Superior temporal gyrus (tissue), 1 donor: ENCODE data around the gene TFCP2.
"Not testable (repeated sequence)": the region's sequence is repeated elsewhere in the genome, so short reads cannot be mapped to it uniquely, and the experiment has no call there.

Experiments used
- DNase-seq: peaks from one replicate; pipeline ENCODE4 v3.0.0-alpha.2; 2016; ENCODE audit errors: extremely low spot score

TFCP2 gene

DNA sequence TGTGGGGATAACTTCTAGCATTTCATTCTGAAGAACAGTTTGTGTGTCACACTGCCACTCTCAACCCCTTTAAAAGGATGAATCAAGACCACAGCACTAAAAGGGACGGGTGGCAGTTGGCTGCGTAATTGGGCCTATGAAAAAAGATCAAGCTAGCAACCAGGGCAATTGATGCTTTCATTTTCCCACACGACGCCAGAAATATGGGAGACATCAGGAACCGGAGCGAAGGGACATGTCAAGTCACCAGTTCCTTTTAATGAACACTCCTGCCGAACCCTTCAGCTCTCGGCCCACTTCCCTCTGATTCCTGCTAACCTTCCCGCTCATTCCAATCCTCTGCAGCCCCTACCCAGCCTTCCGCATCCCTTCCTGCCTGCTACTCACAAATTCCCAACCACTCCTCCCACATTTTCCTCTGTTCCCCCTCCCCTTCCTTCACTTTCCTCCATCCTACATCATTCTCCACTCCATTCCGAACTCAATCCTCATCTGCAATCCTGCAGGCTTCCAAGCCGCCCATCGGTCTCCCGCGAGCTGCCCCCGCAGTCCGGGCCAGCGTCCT, 90.3 kb downstream of the TFCP2 start:
- DNase-seq = peak; percentile 66

DNA sequence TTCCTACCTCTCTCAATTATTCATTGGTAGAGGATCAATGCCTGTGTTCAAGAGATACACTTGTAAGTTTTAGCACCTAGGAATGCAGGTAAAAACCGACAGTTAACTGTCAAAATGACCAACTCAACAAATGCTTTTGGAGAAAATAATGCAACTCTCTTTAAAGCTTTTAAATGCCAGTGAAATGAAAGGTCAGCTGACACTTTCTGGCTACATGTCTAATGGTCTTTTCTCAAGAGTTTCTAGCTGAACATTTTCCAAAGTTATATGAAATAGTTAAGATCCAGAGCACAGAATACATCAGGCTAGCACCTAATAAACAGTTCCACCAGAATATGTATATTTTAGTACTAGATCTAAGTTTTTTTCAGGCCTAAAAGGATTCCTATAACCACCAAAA, 91.5 kb downstream of the TFCP2 start:
- DNase-seq = no peak

DNA sequence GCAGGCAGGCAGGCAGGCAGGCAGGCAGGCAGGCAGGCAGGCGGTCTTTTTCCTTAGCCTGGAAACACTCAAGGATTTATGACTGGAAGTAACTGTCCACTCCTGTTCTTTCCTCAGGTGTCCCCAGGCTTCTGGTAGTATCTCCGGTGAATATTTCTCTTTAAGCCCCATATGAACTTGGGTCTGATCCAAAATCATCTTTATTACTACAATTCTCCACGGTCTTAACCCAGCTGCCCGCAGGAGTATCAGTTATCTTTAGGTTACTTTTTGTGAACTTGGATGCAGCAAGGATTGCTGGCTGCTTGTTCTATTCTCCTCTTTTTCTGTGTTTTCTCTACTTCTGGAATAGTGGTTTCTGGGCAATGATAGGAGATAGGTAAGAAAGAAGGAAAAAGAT, 92.8 kb downstream of the TFCP2 start:
- DNase-seq = no peak

DNA sequence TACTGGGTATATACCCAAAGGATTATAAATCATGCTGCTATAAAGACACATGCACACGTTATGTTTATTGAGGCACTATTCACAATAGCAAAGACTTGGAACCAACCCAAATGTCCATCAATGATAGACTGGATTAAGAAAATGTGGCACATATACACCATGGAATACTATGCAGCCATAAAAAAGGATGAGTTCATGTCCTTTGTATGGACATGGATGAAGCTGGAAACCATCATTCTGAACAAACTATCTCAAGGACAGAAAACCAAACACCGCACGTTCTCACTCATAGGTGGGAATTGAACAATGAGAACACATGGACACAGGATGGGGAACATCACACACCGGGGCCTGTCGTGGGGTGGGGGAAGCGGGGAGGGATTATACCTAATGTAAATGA, 94.1 kb downstream of the TFCP2 start:
- DNase-seq = not testable (repeated sequence)

DNA sequence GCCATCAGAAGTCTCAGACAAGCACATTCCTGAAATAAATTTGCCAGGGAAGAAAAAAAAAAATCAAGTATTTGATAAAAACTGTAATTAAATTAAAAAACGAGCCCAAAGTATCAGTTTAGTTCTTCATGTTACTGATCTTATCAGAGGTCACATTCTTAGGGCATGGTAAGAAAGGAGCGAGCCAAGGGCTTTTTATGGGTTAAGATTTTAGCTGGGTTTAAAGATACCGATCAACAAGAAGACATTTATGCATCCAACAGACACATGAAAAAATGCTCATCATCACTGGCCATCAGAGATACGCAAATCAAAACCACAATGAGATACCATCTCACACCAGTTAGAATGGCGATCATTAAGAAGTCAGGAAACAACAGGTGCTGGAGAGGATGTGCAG, 94.6 kb downstream of the TFCP2 start:
- DNase-seq = not testable (repeated sequence)

DNA sequence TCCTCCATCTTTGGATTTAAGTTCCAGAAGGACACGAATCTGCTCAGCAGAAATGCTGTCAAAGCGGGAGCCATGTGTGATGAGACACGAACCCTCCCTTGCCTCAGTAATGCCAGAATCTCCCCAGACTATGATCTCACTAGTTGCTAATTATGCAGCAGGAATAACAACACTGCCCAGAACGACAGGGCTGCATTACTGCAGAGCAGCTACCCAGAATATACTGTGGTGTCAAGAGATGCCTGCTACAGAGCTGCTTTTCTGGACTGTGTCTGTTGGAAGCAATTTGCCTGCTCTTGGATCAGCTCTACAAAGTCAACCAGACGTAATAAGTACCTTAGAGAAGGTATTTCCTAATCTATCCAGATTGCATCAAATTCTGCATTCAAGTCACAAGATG, 95.0 kb downstream of the TFCP2 start:
- peak; percentile 83 for DNase-seq

DNA sequence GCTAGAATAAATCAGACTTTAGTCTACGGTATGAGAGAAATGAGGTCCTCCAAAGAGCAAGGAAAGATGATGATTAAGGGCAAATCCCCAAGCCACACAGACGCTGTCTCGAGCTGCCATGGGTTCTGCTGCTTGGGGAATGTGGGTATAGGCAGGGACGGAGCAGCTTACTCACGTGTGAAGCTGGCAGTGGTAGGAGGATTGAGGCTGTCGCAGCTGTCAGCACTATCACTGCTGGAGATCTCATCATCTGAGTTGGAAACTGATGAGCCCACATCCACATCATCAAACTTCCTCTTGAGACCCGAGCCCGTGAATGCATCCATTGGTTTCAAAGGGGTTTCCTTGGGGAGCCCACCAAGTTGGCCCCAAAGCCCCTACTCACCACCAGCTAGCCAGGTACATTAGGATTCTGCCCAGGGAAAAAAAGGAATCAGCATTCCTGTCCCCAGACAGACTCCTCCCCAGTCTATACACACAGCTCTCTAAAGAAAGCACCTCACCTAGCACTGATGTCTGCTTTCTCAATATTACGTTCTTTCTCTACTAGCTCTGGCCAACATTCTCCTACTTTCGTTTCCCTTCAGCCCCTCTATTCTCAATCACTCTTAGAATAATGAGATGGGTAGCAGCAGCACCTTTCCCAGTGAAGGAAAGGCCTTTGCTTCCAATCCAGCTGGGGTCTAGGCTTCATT, 96.6 kb downstream of the TFCP2 start:
- DNase-seq = no peak

DNA sequence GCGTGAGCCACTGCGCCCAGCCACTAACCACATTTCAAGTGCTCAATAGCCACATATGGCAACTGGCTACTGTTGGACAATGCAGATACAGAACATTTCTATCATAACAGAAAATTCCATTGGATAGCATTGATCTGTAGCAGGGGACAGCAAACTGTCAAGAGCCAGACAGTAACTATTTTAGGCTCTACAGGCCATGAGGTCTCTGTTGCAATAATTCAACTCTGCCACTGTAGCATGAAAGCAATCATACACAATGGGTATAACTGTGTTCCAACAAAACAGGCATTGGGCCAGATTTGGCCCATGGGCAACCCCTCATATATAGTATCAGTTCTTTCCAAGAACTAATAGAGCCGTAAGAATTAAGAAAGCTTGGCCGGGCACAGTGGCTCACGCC, 97.5 kb downstream of the TFCP2 start:
- DNase-seq = no peak

DNA sequence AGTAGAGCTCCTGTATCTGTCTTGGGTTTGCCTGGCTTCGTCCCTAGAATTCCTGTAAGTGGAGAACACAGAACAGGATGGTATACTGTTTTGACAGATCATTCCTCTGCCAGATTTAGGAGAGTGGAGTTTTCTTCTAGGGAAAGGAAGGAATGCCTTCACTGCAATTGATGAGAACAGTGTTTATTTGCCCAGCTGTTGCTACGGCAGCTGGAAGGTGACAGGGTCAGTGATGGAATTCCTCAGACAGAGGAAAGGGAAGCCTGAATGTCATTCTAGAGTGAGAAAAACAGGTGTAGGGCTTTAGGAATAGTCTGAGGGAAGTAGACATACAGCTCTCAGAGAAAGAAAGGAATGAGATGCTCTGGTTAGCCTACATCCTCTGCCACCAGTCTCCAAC, 101.3 kb downstream of the TFCP2 start:
- DNase-seq = no peak

DNA sequence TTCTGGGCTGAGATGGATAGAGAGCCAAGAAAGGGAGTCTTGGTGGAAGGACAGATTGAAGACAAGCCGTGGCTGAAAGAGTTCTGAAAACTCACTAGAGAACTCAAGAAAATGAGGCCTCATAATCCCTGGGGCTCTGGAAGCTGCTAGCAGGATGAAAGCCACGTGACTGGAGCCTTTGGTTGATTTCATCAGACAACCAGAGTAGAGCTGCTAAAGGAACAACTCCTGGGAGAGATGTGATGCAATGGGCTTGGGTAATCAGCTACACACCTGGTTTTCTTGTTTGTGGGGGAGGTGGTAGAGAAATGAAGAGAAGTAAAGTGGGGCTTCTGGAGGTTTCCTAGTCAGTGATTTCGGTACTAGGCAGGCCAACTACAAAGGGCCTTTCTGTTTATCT, 102.9 kb downstream of the TFCP2 start:
- no peak for DNase-seq

DNA sequence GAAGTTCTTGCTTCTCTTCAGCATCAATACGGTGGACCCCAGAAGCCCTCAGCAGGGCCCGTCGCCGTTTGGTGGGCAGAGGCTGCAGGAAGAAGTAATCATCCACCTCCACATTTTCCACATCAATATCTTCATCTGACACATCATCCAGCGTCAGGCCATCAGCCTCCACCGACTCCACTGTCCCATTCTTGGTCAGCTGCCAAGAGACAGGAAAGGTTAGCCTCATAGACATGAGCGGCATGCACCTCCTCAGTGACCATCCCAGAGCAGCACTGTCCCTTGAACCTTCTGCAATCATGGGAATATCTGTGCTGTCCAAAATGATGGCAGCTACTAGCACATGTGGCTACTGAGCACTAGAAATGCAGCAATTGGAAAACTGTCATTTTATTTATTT, 105.2 kb downstream of the TFCP2 start:
- no peak for DNase-seq

DNA sequence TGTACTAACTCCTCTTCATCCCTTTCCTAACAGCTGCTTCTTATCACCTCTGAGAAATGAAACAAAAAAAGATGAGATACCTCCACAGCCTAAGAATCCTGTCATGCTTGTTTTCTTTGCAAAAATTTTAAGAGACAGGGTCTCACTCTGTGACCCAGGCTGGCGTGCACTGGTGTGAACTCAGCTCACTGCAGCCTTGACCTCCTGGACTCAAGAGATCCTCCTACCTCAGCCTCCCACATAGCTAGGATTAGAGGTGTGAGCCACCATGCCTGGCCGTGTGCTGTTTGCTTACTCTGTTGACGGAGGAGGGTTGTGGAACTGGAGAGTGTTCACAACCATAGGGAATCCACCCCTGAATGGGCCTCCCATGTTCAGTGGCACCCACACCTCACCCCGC, 105.7 kb downstream of the TFCP2 start:
- DNase-seq = no peak

DNA sequence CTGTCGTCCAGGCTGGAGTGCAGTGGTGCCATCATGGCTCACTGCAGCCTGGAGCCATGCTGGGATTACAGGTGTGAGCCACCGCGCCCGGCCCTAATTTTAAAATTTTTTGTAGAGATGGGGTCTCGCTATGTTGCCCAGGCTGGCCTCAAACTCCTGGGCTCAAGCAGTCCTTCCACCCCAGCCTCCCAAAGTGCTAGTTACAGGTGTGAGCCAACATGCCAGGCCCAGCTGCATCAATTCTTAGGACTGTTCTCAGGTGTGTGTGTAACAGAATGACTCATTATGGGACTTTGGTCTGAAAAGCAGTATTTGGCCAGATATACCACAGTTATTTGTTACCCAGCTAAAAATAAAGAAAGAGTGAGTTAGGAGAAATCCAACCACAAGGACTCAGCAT, 107.4 kb downstream of the TFCP2 start:
- no peak for DNase-seq

DNA sequence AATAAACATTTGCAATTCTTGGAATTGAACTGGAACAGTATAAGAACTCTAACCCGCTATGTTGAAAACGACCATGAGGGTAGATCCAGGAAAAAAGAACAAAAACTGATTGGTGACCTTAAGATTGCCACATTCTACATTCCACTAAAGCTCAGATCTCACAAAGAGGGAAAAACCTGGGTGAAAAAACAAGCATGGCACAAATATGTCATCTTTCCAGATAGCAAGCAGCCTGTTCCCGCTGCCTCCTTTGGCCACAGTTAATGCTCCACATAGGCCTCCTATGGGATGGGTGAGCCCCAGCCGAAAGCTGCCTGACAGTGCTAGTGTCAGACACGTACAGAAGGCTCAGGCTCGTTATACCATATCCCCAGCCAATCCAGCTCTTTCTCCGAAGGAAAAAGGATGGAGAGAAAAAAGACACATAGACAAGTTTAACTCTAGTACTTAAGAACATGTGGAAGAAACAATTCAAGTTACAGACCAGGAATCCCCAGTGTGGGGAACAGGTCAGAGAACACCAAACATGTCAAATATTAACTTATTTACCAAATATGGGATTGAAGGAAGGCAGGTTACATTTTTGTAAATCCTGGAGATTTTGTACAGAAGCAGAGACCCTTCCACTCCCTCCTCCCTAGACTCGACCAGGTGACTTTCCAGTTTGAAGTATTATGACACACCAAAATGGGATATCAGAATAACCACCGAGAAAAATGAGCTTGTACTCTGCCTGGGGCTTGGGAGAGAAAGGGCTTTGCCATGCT, 110.1 kb downstream of the TFCP2 start:
- no peak for DNase-seq

DNA sequence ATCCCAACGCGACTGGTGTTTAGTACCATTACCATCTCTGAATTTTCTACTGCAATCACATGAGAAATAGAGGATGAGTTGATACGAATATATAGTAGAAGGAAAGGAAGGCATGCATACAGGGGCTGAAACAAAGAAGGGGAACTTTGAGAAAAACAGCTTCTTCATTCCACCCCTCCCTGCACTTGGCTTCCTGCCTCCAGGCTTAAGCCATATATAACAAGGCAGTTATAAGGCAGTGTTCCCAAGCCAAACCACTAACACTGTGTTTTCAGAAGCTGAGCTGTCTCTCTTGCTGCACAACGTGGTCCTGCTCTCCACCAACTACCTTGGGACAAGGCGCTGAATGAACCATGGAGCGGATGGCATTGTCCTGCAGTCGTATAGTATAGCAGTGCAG, 113.8 kb downstream of the TFCP2 start:
- DNase-seq = no peak

DNA sequence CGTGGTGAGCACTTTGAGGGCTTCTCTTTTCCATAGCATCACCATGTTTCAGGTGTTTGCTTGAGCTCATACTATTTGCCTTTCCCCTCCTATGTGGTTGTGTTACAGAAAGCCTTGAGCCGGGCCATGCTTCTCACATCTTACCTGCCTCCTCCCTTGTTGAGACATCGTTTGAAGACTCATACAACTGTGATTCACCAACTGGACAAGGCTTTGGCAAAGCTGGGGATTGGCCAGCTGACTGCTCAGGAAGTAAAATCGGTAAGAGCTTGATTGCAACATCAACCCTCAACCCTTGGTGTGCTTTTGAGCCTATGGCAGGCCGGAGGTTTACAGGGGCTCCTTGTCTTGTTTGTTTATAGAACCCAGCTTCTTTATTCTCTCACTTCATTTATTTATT, 116.7 kb downstream of the TFCP2 start:
- no peak for DNase-seq

DNA sequence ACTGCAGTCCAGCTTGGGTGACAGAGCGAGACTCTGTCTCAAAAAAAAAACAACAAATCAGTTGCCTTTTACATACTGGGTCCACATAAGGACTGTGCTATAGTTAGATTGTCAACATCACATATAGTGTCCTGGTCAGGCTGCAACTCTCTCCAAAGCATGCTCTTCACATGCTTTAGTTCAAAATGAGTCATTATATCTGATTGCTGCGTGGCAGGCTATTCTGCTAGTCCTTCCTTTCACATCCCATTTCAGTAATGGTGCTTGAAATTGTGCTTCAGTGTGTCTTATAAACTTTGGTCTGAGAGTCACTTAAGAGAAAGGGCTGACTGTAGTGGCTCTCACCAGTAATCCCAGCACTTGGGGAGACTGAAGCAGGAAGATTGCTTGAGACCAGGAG, 117.9 kb downstream of the TFCP2 start:
- DNase-seq = no peak

DNA sequence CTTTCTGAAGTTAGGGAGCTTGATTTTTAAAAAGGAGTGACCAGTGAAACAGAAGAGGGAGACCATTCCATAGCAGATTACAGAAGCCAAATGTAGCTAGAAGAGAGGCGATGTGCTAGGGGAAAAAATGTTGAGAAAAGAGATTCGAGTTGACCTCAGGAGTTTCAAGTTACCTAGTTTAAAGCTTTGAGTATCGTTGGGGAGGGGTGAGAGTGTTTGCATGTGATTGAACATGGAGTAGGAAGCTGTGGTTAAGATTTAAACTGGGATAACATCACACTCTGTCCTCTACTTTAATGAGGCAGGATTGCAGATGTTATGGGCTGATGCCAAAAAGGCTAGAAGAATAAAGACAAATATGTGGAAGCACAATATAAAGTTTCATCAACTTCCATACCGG, 121.1 kb downstream of the TFCP2 start:
- no peak for DNase-seq

DNA sequence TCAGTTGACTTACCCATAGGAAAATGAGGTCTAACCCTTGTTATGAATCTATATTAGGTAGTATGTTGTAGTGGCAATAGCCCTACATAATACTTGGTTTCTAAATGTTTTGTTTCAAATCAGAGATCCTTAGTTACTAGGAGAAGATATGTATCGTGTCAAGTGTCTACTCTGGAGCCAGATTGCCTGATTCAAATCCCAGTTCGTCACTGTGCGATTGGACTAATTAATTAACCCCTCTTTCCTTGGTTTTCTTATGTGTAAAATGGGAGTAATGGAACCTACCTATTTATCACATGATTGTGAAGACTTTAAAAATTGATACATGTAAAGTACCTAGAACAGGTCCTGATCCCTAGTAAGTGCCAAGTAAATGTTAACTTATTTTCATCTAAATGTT, 123.4 kb downstream of the TFCP2 start:
- no peak for DNase-seq

DNA sequence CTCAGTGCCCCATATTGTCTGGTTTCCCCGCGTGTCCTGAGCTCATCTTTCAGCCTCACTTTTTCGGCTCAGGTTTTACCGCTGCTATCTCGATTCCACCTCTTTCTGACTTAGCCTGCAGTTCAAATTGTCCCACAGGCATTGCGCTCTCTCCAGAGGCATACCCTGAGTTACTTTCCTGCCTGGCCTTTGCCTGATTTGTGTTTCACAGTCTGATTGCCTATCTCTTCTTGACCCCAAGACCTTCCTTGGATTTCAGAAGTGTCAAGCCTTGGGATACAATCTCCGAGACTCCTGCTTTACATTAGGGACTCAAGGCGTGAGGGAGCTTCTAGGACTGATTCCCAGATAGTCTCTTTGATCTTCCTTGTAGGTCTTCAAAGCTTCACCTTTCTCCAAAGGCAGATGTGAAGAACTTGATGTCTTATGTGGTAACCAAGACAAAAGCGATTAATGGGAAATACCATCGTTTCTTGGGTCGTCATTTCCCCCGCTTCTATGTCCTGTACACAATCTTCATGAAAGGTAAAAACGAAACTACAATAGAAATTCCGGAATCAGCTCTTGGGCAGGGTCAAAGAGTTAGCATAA, 124.2 kb downstream of the TFCP2 start:
- DNase-seq = no peak

DNA sequence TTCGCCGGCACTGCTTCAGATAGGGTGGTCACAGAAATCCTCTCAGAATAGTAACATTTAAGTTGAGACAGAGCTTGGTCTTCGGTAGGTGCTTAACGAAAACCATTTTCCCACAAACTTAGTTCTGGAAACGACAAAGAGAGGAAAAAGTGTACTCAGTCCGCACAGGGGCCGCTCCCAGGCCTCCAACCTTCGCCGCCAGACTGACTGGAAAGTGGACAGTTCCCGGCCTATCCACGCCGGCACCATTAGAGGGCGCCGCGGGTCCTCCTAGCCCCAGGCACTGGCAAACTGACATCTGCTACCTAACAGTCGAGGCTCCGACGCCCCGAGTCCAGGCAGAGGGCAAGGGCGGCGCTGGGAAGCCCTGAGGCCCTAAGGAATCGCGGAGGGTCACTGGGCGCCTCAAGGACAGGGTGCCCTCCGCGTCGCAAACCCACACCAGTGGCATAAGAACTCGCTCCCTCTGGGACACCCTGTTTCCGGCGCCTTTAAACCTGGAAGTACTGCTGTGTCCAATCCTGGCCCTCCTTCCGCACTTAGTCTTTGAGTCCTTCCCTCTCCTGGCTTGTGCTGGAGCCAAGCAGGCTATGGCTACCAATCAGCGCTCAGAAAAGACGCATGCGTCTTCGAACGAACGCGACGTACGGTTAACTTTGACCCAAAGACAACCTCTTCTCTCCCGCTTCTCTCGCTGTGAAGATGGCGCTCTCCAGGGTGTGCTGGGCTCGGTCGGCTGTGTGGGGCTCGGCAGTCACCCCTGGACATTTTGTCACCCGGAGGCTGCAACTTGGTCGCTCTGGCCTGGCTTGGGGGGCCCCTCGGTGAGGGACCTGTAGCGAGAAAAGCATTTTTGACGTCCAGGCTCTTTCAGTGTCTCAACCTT, 125.0 kb downstream of the TFCP2 start, which contains the start of gene LETMD1:
Gene LETMD1, plus strand, starts transcription at position 673 of the 886 bp plus-strand sequence. Its CDS starts 30 bp downstream, at position 703.
- DNase-seq = peak; percentile 100
